Thymus (tissue), 11 donors: ENCODE measurements around the gene ZGLP1. TPM values are rescaled to one million over a fixed set of nuclear protein-coding genes. Genes with fewer than 3 reads are reported as not detected.

Experiments used
- DNase-seq, 9 donors: peaks; one replicate each; pipeline ENCODE4 v3.0.0-alpha.2; 2013; ENCODE audit warnings: low spot score in 9 of 9, low read depth in 6 of 9, missing footprints in 1 of 9
- H3K27ac ChIP-seq, 2 donors: one replicate each; pipeline ENCODE4 v1.5.1; 2013; ENCODE audit warnings: control low read depth in 1 of 2, low read depth in 1 of 2, low read length in 1 of 2, mild to moderate bottlenecking in 1 of 2, moderate library complexity in 1 of 2
- H3K27me3 ChIP-seq, 2 donors: one replicate each; pipeline ENCODE4 v1.5.1; 2013; ENCODE audit warnings: low read length in 1 of 2; ENCODE audit not compliant: control insufficient read depth in 2 of 2, insufficient read depth in 1 of 2
- H3K36me3 ChIP-seq, 2 donors: one replicate each; pipeline ENCODE4 v1.5.1; 2013; ENCODE audit warnings: low read length in 1 of 2, mild to moderate bottlenecking in 1 of 2, moderate library complexity in 1 of 2; ENCODE audit not compliant: control insufficient read depth in 2 of 2, insufficient read depth in 2 of 2
- H3K4me1 ChIP-seq, 2 donors: one replicate each; pipeline ENCODE4 v1.5.1; 2013; ENCODE audit warnings: low read length in 2 of 2; ENCODE audit not compliant: control insufficient read depth in 2 of 2, insufficient read depth in 2 of 2
- H3K4me3 ChIP-seq, 2 donors: one replicate each; pipeline ENCODE4 v1.5.1; 2013; ENCODE audit warnings: low read length in 2 of 2, control low read depth in 1 of 2, mild to moderate bottlenecking in 1 of 2
- H3K9me3 ChIP-seq, 2 donors: one replicate each; pipeline ENCODE4 v1.5.1; 2013; ENCODE audit warnings: low read length in 1 of 2, mild to moderate bottlenecking in 1 of 2; ENCODE audit not compliant: control insufficient read depth in 2 of 2, insufficient read depth in 1 of 2
- WGBS: extraction: QIAGEN DNeasy Blood & Tissue Kit; methylation state at CpG from one replicate; pipeline ENCODE4 v1.1.7; 2013; 5-methylcytosine and 5-hydroxymethylcytosine counted together
- polyA plus RNA-seq: library from polyadenylated mRNA; stranded (reverse); fragments of 200-250 nt; gene quantifications from one replicate; pipeline ENCODE4 v1.2.3, GENCODE V29; 2013
- total RNA-seq: library from RNA; stranded (reverse); fragments of 120-200 nt; gene quantifications from one replicate; pipeline ENCODE4 v1.2.4, GENCODE V29; 2013
- donor health status: healthy.

Gene ZGLP1
- total and polyA plus RNA-seq, 2 donors: 2.3 to 29.8 TPM

DNA sequence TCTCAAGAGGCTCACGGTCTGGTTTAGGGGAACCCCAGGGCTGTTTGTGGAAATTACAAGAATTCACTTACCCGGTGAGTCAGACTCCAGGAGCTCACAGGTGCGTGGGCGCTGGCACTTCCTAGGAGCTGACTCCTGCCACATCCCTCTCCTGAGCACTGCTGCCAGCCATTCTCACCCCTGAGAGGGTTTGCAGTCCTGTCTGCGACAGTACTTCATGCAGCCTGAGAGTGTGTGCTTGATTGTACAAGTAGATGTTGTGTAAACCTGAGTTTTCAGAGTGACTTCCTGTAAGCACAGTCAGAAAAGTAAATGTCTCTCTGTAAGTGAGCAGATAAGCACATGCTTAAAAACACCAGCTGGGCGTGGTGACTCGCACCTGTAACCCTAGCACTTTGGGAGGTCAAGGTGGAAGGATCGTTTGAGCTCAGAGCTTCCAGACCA is 49.5 kb downstream of the ZGLP1 start:
- H3K27me3 ChIP-seq: no peaks in the 10 kb centered on the region
- no peak overlapping the region for H3K4me3 ChIP-seq
- peak overlapping the region in 1 of 2 donors; percentile 27 for H3K27ac ChIP-seq
- no peaks in the 10 kb centered on the region for H3K9me3 ChIP-seq
- peaks cover 34 to 40% of the 10 kb centered on the region in 2 donors for H3K36me3 ChIP-seq
- DNase-seq: no peak
- 93% methylated on average over 8 of the region's 8 CpGs for WGBS
- H3K4me1 ChIP-seq: peaks cover 0 to 7% of the 10 kb centered on the region in 2 donors

DNA sequence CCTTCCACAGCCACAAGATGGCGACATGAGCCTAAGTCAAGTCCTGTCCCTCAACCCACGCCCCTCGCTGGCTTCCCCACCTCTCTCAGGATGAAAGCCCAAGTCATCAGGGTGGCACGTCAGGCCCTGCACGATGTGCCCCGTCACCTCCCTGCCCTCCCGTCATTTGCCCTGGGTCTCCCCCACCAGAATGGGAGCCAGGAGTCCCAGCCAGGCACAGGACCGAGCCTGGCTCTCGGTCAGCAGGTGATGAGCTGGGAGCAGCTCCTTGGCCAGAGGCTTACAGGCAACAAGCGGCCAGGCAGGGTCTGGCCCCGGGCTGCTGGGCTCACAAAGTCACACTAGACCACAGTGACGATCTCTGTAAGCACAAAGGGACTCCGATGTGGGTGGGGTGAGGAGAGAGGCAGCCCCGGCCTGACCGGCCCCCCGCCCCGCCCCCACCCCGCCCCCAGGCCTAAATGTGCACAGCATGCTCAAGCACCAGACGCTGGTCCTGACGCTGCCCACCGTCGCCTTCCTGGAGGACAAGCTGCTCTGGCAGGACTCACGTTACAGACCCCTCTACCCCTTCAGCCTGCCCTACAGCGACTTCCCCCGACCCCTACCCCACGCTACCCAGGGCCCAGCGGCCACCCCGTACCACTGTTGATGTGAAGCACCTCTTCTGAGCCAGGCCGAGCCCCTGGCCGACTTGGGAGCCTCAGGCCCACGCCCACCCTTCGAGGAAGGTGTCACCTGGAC is 50.3 kb downstream of the ZGLP1 start:
- Histone ChIP-seq H3K4me3 (no peak overlapping the region), H3K36me3 (peaks cover 40 to 48% of the 10 kb centered on the region in 2 donors), H3K27me3 (no peaks in the 10 kb centered on the region), H3K9me3 (no peaks in the 10 kb centered on the region), H3K4me1 (peaks cover 0 to 7% of the 10 kb centered on the region in 2 donors), H3K27ac (peak overlapping the region in 1 of 2 donors; percentile 8)
- whole genome bisulfite sequencing: 77% methylated on average over 32 of the region's 32 CpGs
- peak; percentile 56 to 94 (median 85) for DNase-seq

DNA sequence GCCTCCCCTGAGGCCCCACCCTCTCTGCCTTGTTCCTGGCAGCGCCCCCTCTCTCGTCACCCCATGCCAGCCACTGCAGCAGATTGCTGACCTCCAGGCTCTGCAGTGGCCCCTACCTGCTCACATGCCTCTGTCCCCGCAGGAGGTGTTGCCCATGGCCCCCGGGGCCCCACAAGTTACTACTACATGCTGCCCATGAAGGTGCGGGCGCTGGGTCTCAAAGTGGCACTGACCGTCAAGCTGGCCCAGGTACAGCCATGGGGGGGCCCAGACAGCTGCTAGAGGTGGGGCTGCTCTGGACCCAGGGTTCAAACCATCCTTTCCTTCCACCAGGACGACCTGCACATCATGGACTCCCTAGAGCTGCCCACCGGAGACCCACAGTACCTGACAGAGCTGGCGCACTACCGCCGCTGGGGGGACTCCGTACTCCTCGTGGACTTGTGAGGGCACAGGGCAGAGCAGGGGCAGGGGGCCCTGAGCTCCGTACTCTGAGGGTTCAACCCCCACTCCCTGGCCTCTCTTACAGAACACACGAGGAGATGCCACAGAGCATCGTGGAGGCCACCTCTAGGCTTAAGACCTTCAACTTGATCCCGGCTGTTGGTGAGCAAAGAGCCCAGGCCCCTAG is 51.4 kb downstream of the ZGLP1 start:
- DNase-seq: no peak
- Histone ChIP-seq H3K4me1 (peaks cover 0 to 7% of the 10 kb centered on the region in 2 donors), H3K9me3 (no peaks in the 10 kb centered on the region), H3K27me3 (no peaks in the 10 kb centered on the region), H3K4me3 (no peak overlapping the region), H3K27ac (no peak overlapping the region), H3K36me3 (peaks cover 45 to 51% of the 10 kb centered on the region in 2 donors)
- 97% methylated on average over 18 of the region's 18 CpGs for WGBS

DNA sequence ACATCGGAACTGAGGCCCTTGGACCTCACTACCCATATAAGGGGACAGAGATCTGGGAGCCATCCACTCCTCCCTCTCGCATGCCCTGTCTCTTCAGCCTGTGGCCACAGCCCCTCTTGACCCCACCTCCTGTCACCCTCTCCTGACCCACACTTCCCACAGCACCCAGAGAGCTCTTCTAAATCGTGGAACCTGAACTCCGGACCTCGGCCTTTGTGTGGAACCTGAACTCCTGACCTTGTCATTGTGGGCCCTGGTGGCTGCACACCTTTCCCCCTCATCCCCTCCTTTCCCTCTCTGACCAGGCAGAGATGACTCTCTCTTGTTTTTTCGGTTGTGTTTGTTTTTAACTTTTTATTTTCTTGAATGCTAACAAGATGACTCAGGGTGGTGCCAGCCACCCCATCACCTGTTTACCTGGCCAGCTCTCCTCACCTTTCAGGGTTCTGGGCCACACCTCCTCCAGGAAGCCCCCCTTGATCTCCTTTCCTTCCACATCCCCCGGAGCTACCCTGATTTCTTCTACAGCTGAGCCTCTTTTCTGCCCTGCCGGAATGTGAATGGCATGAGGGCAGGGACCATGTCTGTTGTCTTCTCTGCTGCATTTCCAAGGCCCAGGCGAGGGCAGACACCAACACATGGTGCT is 52.5 kb downstream of the ZGLP1 start:
- Histone ChIP-seq H3K27ac (no peak overlapping the region), H3K36me3 (peaks cover 45 to 51% of the 10 kb centered on the region in 2 donors), H3K4me3 (no peak overlapping the region), H3K4me1 (peaks cover 3 to 14% of the 10 kb centered on the region in 2 donors), H3K9me3 (no peaks in the 10 kb centered on the region), H3K27me3 (no peaks in the 10 kb centered on the region)
- no peak for DNase-seq
- WGBS: 96% methylated on average over 9 of the region's 9 CpGs

DNA sequence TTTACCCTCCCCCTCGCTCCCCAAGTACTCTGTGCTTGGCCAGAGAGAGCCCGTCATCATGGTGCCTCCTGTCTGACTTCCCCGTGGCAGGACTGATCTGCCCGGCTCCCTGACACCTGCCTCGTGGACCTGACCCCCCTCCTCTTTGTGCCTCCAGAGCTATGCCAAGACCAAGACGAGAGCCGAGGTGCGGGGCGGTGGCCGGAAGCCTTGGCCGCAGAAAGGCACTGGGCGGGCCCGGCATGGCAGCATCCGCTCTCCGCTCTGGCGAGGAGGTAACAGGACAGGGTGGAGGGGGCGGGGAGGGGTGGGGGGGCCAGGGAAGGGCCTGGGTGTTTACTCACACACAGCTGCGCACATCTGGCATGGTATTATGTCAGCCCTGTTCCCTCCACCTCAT is 53.1 kb downstream of the ZGLP1 start:
- peaks cover 3 to 14% of the 10 kb centered on the region in 2 donors for H3K4me1 ChIP-seq
- no peaks in the 10 kb centered on the region for H3K9me3 ChIP-seq
- no peak for DNase-seq
- no peak overlapping the region for H3K27ac ChIP-seq
- H3K36me3 ChIP-seq: peaks cover 45 to 51% of the 10 kb centered on the region in 2 donors
- 94% methylated on average over 18 of the region's 18 CpGs for WGBS
- H3K27me3 ChIP-seq: no peaks in the 10 kb centered on the region
- no peak overlapping the region for H3K4me3 ChIP-seq

DNA sequence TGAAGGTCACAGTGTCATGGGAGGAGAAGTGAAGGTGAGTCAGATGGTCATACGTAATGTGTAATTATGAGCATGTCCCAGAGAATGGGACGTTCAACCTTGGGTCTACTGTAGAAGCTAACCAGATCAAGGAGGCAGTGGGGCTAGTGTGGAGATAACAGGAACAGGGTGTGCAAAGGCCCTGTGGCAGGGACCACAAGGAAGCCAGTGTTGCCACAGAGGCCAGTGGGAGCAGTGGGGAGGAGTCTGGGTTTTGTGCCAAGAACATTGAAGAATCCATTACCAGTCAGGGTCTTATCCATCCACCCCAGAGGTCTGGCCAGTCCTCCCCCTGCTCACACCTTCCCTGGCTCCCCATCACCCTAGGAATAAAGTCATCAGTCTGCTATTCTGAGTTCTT is 54.3 kb downstream of the ZGLP1 start:
- no peaks in the 10 kb centered on the region for H3K27me3 ChIP-seq
- WGBS: 97% methylated on average over 2 of the region's 2 CpGs
- peaks cover 3 to 19% of the 10 kb centered on the region in 2 donors for H3K4me1 ChIP-seq
- no peak for DNase-seq
- H3K36me3 ChIP-seq: peaks cover 45 to 51% of the 10 kb centered on the region in 2 donors
- H3K27ac ChIP-seq: no peak overlapping the region
- H3K4me3 ChIP-seq: no peak overlapping the region
- no peaks in the 10 kb centered on the region for H3K9me3 ChIP-seq

Other genes starting within 250 kb of the ZGLP1 start
- gene SHFL, start 223.5 kb downstream of the ZGLP1 start, total RNA-seq: 22.8 TPM
- gene SHFL, start 223.5 kb downstream of the ZGLP1 start, polyA plus RNA-seq: 55.6 TPM
- gene ANGPTL6, start 207.1 kb downstream of the ZGLP1 start, total RNA-seq: 2.3 TPM
- 4.7 TPM for gene ANGPTL6, start 207.1 kb downstream of the ZGLP1 start, polyA plus RNA-seq
- 31.5 TPM for gene PPAN, start 203.5 kb downstream of the ZGLP1 start, total RNA-seq
- gene PPAN, start 203.5 kb downstream of the ZGLP1 start, polyA plus RNA-seq: 54.9 TPM
- 5.6 TPM for gene P2RY11, start 198.1 kb downstream of the ZGLP1 start, total RNA-seq
- 14.5 TPM for gene P2RY11, start 198.1 kb downstream of the ZGLP1 start, polyA plus RNA-seq
- gene EIF3G, start 189.9 kb downstream of the ZGLP1 start, total RNA-seq: 219 TPM
- gene EIF3G, start 189.9 kb downstream of the ZGLP1 start, polyA plus RNA-seq: 188 TPM
- 46.0 TPM for gene DNMT1, start 114.9 kb downstream of the ZGLP1 start, total RNA-seq
- gene DNMT1, start 114.9 kb downstream of the ZGLP1 start, polyA plus RNA-seq: 65.0 TPM
- 2.7 TPM for gene S1PR2, start 78.5 kb downstream of the ZGLP1 start, total RNA-seq
- gene S1PR2, start 78.5 kb downstream of the ZGLP1 start, polyA plus RNA-seq: 2.4 TPM
- 35.6 TPM for gene MRPL4, start 57.6 kb downstream of the ZGLP1 start, total RNA-seq
- 41.0 TPM for gene MRPL4, start 57.6 kb downstream of the ZGLP1 start, polyA plus RNA-seq
- 24.6 TPM for gene ICAM1, start 38.7 kb downstream of the ZGLP1 start, total RNA-seq
- gene ICAM1, start 38.7 kb downstream of the ZGLP1 start, polyA plus RNA-seq: 18.2 TPM
- gene ICAM4, start 22.9 kb downstream of the ZGLP1 start, total RNA-seq: 3.1 TPM
- gene ICAM4, start 22.9 kb downstream of the ZGLP1 start, polyA plus RNA-seq: 3.8 TPM
- 0.85 TPM for gene ICAM5, start 19.9 kb downstream of the ZGLP1 start, total RNA-seq
- 1.2 TPM for gene ICAM5, start 19.9 kb downstream of the ZGLP1 start, polyA plus RNA-seq
- gene FDX2, start 6.2 kb upstream of the ZGLP1 start, total RNA-seq: 11.9 TPM
- 18.2 TPM for gene FDX2, start 6.2 kb upstream of the ZGLP1 start, polyA plus RNA-seq
- gene RAVER1, start 23.7 kb upstream of the ZGLP1 start, total RNA-seq: 5.9 TPM
- gene RAVER1, start 23.7 kb upstream of the ZGLP1 start, polyA plus RNA-seq: 15.4 TPM
- gene ICAM3, start 29.8 kb upstream of the ZGLP1 start, total RNA-seq: 99.0 TPM
- 66.2 TPM for gene ICAM3, start 29.8 kb upstream of the ZGLP1 start, polyA plus RNA-seq
- 117 TPM for gene TYK2, start 70.8 kb upstream of the ZGLP1 start, total RNA-seq
- 291 TPM for gene TYK2, start 70.8 kb upstream of the ZGLP1 start, polyA plus RNA-seq
- gene CDC37, start 93.7 kb upstream of the ZGLP1 start, total RNA-seq: 130 TPM
- 313 TPM for gene CDC37, start 93.7 kb upstream of the ZGLP1 start, polyA plus RNA-seq
- 0.24 TPM for gene PDE4A, start 110.7 kb upstream of the ZGLP1 start, total RNA-seq
- 4.8 TPM for gene PDE4A, start 110.7 kb upstream of the ZGLP1 start, polyA plus RNA-seq
- 53.7 TPM for gene KEAP1, start 193.5 kb upstream of the ZGLP1 start, total RNA-seq
- 59.5 TPM for gene KEAP1, start 193.5 kb upstream of the ZGLP1 start, polyA plus RNA-seq
- gene S1PR5, start 207.6 kb upstream of the ZGLP1 start, total RNA-seq: 0.61 TPM
- 4.2 TPM for gene S1PR5, start 207.6 kb upstream of the ZGLP1 start, polyA plus RNA-seq
- gene ATG4D, start 234.1 kb upstream of the ZGLP1 start, total RNA-seq: 28.4 TPM
- gene ATG4D, start 234.1 kb upstream of the ZGLP1 start, polyA plus RNA-seq: 54.0 TPM